K562 (cell line): Measurements from ENCODE around the gene AARSD1. TPM values are rescaled to one million over a fixed set of nuclear protein-coding genes. Genes with fewer than 3 reads are reported as not detected.

Source experiments
- ATF1 ChIP-seq, 2 experiments: fragments of 450-650 bp in 1 of 2; IDR thresholded peaks; 2 replicates each; pipeline ENCODE4 v1.6.1; 2016; ENCODE audit warnings: missing compliant biosample characterization in 1 of 2, missing genetic modification characterization in 1 of 2
- ATF3 ChIP-seq, 2 experiments: fragments of 450-650 bp in 1 of 2; sonication (generic) in 1 of 2; formaldehyde crosslinking in 1 of 2; IDR thresholded peaks in 1 of 2; conservative IDR thresholded peaks in 1 of 2; 2 replicates each; pipeline versions ENCODE4 v1.6.1 to v1.8.1; 2016 to 2023; ENCODE audit warnings: mild to moderate bottlenecking in 2 of 2, moderate library complexity in 2 of 2, inconsistent platforms in 1 of 2, missing genetic modification reagents in 1 of 2
- GTF2A2 ChIP-seq: IDR thresholded peaks from 2 replicates; pipeline ENCODE4 v1.6.1; 2016; ENCODE audit warnings: mild to moderate bottlenecking, missing genetic modification characterization, missing compliant biosample characterization
- MAFG ChIP-seq: fragments of 450-650 bp; conservative IDR thresholded peaks from 2 replicates; pipeline ENCODE4 v1.6.1; 2016; ENCODE audit warnings: missing genetic modification characterization, missing compliant biosample characterization
- PHF8 ChIP-seq: fragments of 200-600 bp; sonication (generic); IDR thresholded peaks from 2 replicates; pipeline ENCODE4 v1.6.1; 2012; ENCODE audit warnings: mixed run types, mild to moderate bottlenecking, inconsistent platforms, low read length, moderate library complexity, borderline replicate concordance
- POLR2G ChIP-seq: fragments of 200-400 bp; formaldehyde crosslinking; IDR thresholded peaks from 2 replicates; pipeline ENCODE4 v1.6.1; 2017; ENCODE audit warnings: low read depth, mild to moderate bottlenecking, antibody characterized with exemption, low read length, moderate library complexity
- SIN3B ChIP-seq: fragments of 450-650 bp; IDR thresholded peaks from 2 replicates; pipeline ENCODE4 v1.6.1; 2017; ENCODE audit warnings: low read depth, mild to moderate bottlenecking, moderate library complexity
- TFAP4 ChIP-seq: sonication (generic); formaldehyde crosslinking; IDR thresholded peaks from 2 replicates; pipeline ENCODE4 v1.8.0; 2022; ENCODE audit warnings: missing genetic modification reagents, mild to moderate bottlenecking, moderate library complexity, borderline replicate concordance
- TRIM28 ChIP-seq: fragments of 450-650 bp; IDR thresholded peaks from 2 replicates; pipeline ENCODE4 v1.6.1; 2017
- ZKSCAN1 ChIP-seq: fragments of 150-350 bp; IDR thresholded peaks from 2 replicates; pipeline ENCODE4 v1.6.1; 2016; ENCODE audit warnings: low read depth, low read length
- ZNF124 ChIP-seq: sonication (generic); formaldehyde crosslinking; IDR thresholded peaks from 2 replicates; pipeline ENCODE4 v1.8.1; 2022; ENCODE audit warnings: missing genetic modification reagents
- ZNF318 ChIP-seq, 2 experiments: fragments of 450-650 bp; IDR thresholded peaks; 2 replicates each; pipeline ENCODE4 v1.6.1; 2016; ENCODE audit warnings: mild to moderate bottlenecking in 2 of 2, borderline replicate concordance in 1 of 2, low read depth in 1 of 2, moderate library complexity in 1 of 2
- polyA plus RNA-seq, 8 experiments: library from polyadenylated mRNA; depleted of rRNA in 4 of 8; stranded (reverse) in 5 of 8; unstranded in 3 of 8; fragments of >200 nt; fragmentation: Nextera tagmentation in 2 of 8; fragmentation: Illumina TruSeq in 1 of 8; extraction: Ambion mirVana in 2 of 8; extraction: Trizol in 1 of 8; gene quantifications; 2 replicates each; pipeline versions ENCODE4 v1.2.1 to v1.2.3, GENCODE V29; 2011 to 2014; ENCODE audit warnings: inconsistent platforms in 1 of 8, missing spikeins in 1 of 8
- total RNA-seq, 7 experiments: library from RNA; depleted of rRNA in 6 of 7; stranded (reverse); fragments of >200 nt in 6 of 7; fragmentation: Illumina TruSeq in 2 of 7; extraction: Trizol in 2 of 7; gene quantifications; 2 replicates each; pipeline versions ENCODE4 v1.2.1 to v1.2.3, GENCODE V29; 2011 to 2021; ENCODE audit warnings: low replicate concordance in 1 of 7

AARSD1 gene
- total and polyA plus RNA-seq, 9 of the 15 experiments (the other 6 are each of a cell fraction or from before 2014, with no cell fraction given) = 51.7 to 98.5 (median 68.6) TPM

GRCh38 chr17:43006639-43007551 lies 42.6 kb upstream of the AARSD1 start, which contains the start of gene IFI35 (continued):
- peak; percentile 88 for TF ChIP-seq ATF3 (IDR thresholded peaks at IDR 0.05)
- TF ChIP-seq ATF3 (CRISPR knock-in tag; conservative IDR thresholded peaks at IDR 0.05) = no peak
- TF ChIP-seq SIN3B = peak; percentile 19; the same call in 1 of the 2 replicates
- 0 out of 2 replicates have a peak, but pooled peaks have one; percentile 27 for TF ChIP-seq ZKSCAN1
- peak; percentile 55; the same call in 1 of the 2 replicates for TF ChIP-seq PHF8
- TF ChIP-seq ZNF124 (CRISPR knock-in tag) = no peak
- peak; percentile 50; the same call in 1 of the 2 replicates for TF ChIP-seq TFAP4 (CRISPR knock-in tag)
- TF ChIP-seq ATF1 (CRISPR knock-in tag; IDR thresholded peaks at IDR 0.05) = no peak
- 0 out of 2 replicates have a peak, but pooled peaks have one; percentile 18 for TF ChIP-seq ATF1 (tag; IDR thresholded peaks at IDR 0.05)
- peak in 1 of 2 experiments; percentile 51; a peak in 1 of 4 replicates for TF ChIP-seq ZNF318 (IDR thresholded peaks at IDR 0.05; ENCODE audit: borderline replicate concordance in 1 of 2, low read depth in 1 of 2)
- peak; percentile 59 for TF ChIP-seq POLR2G
- no peak for TF ChIP-seq GTF2A2 (tag)
- TF ChIP-seq TRIM28 = peak; percentile 66; the same call in 1 of the 2 replicates
- TF ChIP-seq MAFG (tag) = peak; percentile 18; the same call in 1 of the 2 replicates
